Spinal cord (tissue), 10 donors: Measurements from ENCODE around the gene CMTM2. TPM values are rescaled to one million over a fixed set of nuclear protein-coding genes. Genes with fewer than 3 reads are reported as not detected.
"Not testable (repeated sequence)": the region's sequence is repeated elsewhere in the genome, so short reads cannot be mapped to it uniquely, and the experiment has no call there.

Experiments used
- DNase-seq, 6 donors: peaks; one replicate each; pipeline versions ENCODE4 v3.0.0 to v3.0.0-alpha.2; 2013 to 2015; ENCODE audit warnings: low spot score in 6 of 6, low read depth in 4 of 6
- H3K27ac ChIP-seq: one replicate; pipeline ENCODE4 v1.5.1; 2013; ENCODE audit warnings: low read depth, low read length, control low read depth
- H3K27me3 ChIP-seq: one replicate; pipeline ENCODE4 v1.6.1; 2013; ENCODE audit warnings: low read length; ENCODE audit not compliant: control insufficient read depth, insufficient read depth
- H3K36me3 ChIP-seq: one replicate; pipeline ENCODE4 v1.6.1; 2013; ENCODE audit warnings: low read length; ENCODE audit not compliant: control insufficient read depth, insufficient read depth
- H3K4me1 ChIP-seq: one replicate; pipeline ENCODE4 v1.6.1; 2013; ENCODE audit warnings: low read length; ENCODE audit not compliant: control insufficient read depth, insufficient read depth
- H3K4me3 ChIP-seq: one replicate; pipeline ENCODE4 v1.5.1; 2013; ENCODE audit warnings: low read depth, low read length, control low read depth
- H3K9me3 ChIP-seq: one replicate; pipeline ENCODE4 v1.6.1; 2013; ENCODE audit warnings: low read length; ENCODE audit not compliant: control insufficient read depth, insufficient read depth
- WGBS: methylation state at CpG from one replicate; pipeline ENCODE4 v1.1.5; 2013; ENCODE audit warnings: missing lambda C conversion rate; ENCODE audit not compliant: insufficient coverage; 5-methylcytosine and 5-hydroxymethylcytosine counted together
- polyA plus RNA-seq, 2 donors: library from polyadenylated mRNA; unstranded; fragments of 120-200 nt; gene quantifications; one replicate each; pipeline ENCODE4 v1.2.1, GENCODE V29; 2013; ENCODE audit not compliant: insufficient read length in 2 of 2
- total RNA-seq, 2 donors: library from RNA; depleted of rRNA in 1 of 2; stranded (reverse); fragments of 120-200 nt in 1 of 2; fragments of >200 nt in 1 of 2; gene quantifications; one replicate each; pipeline versions ENCODE4 v1.2.3 to v1.2.4, GENCODE V29; 2013 to 2014
- donor health status: healthy.

Gene CMTM2
- total and polyA plus RNA-seq, 4 donors = 0.33 to 1.7 (median 0.99) TPM

GRCh38 chr16:66594739-66595138 is 15.5 kb downstream of the CMTM2 start:
- Histone ChIP-seq H3K9me3 (no peaks in the 10 kb centered on the region), H3K27me3 (no peaks in the 10 kb centered on the region), H3K27ac (no peak overlapping the region), H3K4me1 (no peaks in the 10 kb centered on the region), H3K36me3 (no peaks in the 10 kb centered on the region), H3K4me3 (no peak overlapping the region)
- DNase-seq = no peak
- WGBS = 93% methylated on average over 3 of the region's 7 CpGs

GRCh38 chr16:66596559-66596958 is 17.3 kb downstream of the CMTM2 start:
- WGBS = no CpG with 5 or more reads among the region's 4 CpGs
- not testable (repeated sequence) for H3K4me3 ChIP-seq, H3K9me3 ChIP-seq, H3K36me3 ChIP-seq, H3K27me3 ChIP-seq, H3K27ac ChIP-seq, DNase-seq, H3K4me1 ChIP-seq

DNA sequence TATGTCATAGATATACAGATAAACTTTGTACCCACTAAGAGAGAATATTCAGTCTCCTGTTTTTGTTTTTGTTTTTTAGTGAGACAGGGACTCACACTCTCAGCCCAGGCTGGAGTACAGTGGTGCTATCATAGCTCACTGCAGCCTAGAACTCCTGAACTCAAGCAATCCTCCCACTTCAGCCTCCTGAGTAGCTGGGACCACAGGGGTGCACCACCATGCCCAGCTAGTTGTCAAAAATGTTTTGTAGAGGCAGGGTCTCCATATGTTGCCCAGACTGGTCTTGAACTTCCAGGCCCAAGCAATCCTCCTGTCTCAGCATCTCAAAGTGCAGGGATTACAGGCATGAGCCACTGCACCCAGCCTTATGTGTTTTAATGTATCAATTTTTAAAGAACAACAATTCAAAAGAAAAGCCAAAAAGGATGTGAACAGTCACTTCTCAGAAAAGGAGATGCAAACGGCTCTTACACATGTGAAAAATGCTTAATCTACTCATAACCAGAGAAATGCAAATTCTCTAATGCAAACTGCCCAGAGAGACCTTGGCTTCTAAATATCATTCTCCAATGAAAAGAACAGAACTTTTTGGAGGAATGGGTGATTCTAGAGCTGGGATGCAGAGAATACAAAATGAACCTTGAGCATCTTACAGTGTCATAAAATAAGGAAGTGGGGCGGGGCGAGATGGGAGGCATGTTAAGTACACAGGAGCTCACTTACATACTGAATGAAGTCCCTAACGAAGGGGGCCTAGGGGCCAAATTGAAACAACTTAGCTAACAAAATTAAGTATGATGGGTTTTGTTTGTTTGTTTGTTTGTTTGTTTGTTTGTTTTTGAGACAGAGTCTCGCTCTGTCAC is 18.0 kb downstream of the CMTM2 start:
- Histone ChIP-seq H3K27ac (no peak overlapping the region), H3K27me3 (no peaks in the 10 kb centered on the region), H3K4me3 (no peak overlapping the region), H3K4me1 (no peaks in the 10 kb centered on the region), H3K9me3 (peaks cover 1% of the 10 kb centered on the region), H3K36me3 (no peaks in the 10 kb centered on the region)
- DNase-seq = no peak
- WGBS = 100% methylated on average over 1 of the region's 5 CpGs

DNA sequence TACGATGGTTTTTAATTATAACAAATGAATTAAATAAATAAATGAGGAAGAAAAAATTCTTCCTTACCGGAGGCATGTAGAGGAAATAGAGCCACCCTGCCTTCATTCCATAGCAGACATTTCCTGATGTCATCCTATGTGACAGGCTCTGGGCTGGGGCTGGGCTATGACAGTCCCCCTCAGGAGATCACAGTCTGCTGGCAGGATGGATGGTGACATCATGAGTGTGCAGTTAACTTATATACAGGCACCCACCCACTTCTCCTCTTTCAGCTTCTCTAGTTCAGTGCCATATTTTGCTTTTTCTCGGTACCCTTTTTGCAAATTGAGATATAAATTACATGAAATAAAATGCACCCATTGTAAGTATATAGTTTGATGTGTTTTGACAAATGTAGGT is 18.8 kb downstream of the CMTM2 start:
- no peaks in the 10 kb centered on the region for H3K36me3 ChIP-seq
- no peaks in the 10 kb centered on the region for H3K27me3 ChIP-seq
- no CpG with 5 or more reads among the region's 3 CpGs for WGBS
- peaks cover 1% of the 10 kb centered on the region for H3K9me3 ChIP-seq
- no peak overlapping the region for H3K27ac ChIP-seq
- H3K4me3 ChIP-seq = no peak overlapping the region
- DNase-seq = no peak
- H3K4me1 ChIP-seq = peaks cover 2% of the 10 kb centered on the region

DNA sequence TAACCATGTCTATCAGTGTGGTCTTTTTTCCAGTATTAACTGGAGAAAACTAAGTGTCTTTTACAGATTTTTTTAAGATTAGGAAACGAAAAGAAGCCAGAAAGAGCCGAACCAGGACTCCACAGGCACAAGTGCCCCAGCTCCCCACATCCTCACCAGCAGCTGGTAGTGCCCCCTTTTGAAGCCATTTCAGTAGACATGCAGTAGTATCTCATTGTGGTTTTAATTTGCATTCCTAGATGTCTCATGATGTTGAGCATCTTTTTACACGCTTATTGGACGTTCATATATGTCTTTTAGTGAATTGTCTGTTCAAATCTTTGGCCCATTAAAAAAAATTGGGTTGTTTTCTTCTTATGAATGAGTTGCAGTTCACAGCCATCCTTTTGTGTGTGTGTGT is 20.5 kb downstream of the CMTM2 start:
- no peaks in the 10 kb centered on the region for H3K36me3 ChIP-seq
- 86% methylated on average over 1 of the region's 4 CpGs for WGBS
- no peak for DNase-seq

GRCh38 chr16:66600477-66600876 is 21.2 kb downstream of the CMTM2 start:
- peaks cover 1% of the 10 kb centered on the region for H3K9me3 ChIP-seq
- peaks cover 17% of the 10 kb centered on the region for H3K4me1 ChIP-seq
- no peaks in the 10 kb centered on the region for H3K27me3 ChIP-seq
- H3K4me3 ChIP-seq = no peak overlapping the region
- no peaks in the 10 kb centered on the region for H3K36me3 ChIP-seq
- WGBS = 100% methylated on average over 1 of the region's 1 CpG
- no peak overlapping the region for H3K27ac ChIP-seq
- no peak for DNase-seq

More for the DNA sequence above, 20.5 kb downstream of the CMTM2 start:
- H3K4me3 ChIP-seq = no peak overlapping the region
- H3K4me1 ChIP-seq = peaks cover 15% of the 10 kb centered on the region
- H3K27me3 ChIP-seq = no peaks in the 10 kb centered on the region
- H3K9me3 ChIP-seq = peaks cover 1% of the 10 kb centered on the region
- no peak overlapping the region for H3K27ac ChIP-seq

DNA sequence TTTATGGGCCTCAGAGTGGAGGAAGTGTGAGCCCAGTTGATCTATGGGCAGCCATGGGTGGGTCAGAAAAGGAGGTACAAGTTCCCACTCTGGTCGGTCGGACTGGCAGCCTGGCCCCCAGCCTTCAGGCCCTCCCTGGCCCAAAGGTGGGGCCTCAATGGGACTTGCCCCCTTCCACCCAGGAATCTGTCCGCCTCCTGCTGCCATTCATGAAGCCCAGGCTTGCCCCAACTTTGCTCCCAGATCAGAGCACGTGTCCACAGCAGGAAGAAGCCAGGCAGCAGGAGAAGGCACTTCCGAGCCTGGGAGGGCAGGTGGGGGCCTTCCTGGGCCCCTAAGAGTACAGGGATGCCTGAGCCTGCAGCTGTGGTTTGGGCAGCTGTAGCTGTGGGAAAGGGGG is 22.2 kb downstream of the CMTM2 start:
- H3K27me3 ChIP-seq = no peaks in the 10 kb centered on the region
- peaks cover 2% of the 10 kb centered on the region for H3K36me3 ChIP-seq
- no peak overlapping the region for H3K27ac ChIP-seq
- DNase-seq = no peak
- H3K9me3 ChIP-seq = peaks cover 1% of the 10 kb centered on the region
- no peak overlapping the region for H3K4me3 ChIP-seq
- H3K4me1 ChIP-seq = peaks cover 27% of the 10 kb centered on the region
- 95% methylated on average over 5 of the region's 5 CpGs for WGBS

DNA sequence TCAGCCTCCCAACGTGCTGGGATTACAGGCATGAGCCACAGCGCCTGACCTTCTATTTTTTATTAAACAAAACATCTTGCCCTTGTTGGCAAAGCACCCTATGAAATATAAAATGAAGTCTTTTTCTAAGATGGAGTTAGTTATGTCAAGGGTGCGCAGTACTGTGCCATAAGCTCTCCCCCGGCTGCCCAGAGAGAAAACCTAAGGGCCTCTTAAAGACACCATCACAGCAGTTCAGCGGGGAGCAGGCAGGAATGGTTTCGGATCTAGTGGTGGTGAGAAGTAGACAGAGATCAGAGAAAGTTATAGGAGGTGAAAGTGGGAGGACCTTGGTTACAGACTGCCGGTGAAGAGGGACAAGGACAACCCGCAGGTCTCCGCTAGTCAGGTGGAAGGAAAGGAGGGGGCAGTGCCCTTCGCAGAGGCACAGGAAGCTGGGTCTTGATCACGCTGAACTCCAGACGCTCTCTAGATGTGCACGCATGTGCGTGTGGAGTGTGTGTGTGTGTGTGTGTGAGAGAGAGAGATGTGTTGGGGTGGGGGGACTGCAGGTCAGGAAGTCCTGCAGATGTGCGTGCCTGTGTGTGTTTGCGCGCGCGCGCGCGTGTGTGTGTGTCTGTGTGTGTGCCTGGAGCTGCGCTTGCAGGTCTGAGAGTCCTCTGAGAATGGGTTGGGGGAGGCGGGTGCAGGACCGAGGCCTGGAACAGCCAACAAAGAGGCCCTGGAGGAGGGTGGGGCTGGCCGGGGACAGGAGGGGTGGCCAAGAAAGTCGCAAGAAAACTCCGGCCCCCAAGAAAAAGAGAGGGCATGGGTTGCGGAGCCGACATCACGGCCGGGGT is 24.5 kb downstream of the CMTM2 start:
- Histone ChIP-seq H3K4me1 (peaks cover 40% of the 10 kb centered on the region), H3K27ac (peak overlapping the region; percentile 85), H3K9me3 (peaks cover 1% of the 10 kb centered on the region), H3K27me3 (no peaks in the 10 kb centered on the region), H3K4me3 (peak overlapping the region; percentile 80), H3K36me3 (peaks cover 6% of the 10 kb centered on the region)
- WGBS = 1% methylated on average over 27 of the region's 32 CpGs
- peak in 5 of 6 donors; percentile 23 to 85 (median 56) for DNase-seq

- H3K36me3 ChIP-seq = peaks cover 14% of the 10 kb centered on the region
- no peaks in the 10 kb centered on the region for H3K27me3 ChIP-seq
- peaks cover 1% of the 10 kb centered on the region for H3K9me3 ChIP-seq
- peak within 1 kb of the TSS; percentile 85 for H3K27ac ChIP-seq
- DNase-seq = peak in 4 of 6 donors; percentile 31 to 85 (median 58)
- peak within 1 kb of the TSS; percentile 80 for H3K4me3 ChIP-seq
- H3K4me1 ChIP-seq = peaks cover 43% of the 10 kb centered on the region
- under 1% methylated on average over 89 of the region's 96 CpGs for WGBS
Observed at GRCh38 chr16:66604376-66605176, 25.3 kb downstream of the CMTM2 start, which contains the start of gene CMTM3. CMTM3 (plus strand) TSS chr16:66604704; CDS start chr16:66604806, 102 bp downstream.
